ENCODE data around the gene CABLES1. TPM values are rescaled to one million over a fixed set of nuclear protein-coding genes. Genes with fewer than 3 reads are reported as not detected.

The CABLES1 gene
- polyA plus RNA-seq, 1 of the 3 experiments (the other 2 are of a cell fraction) = 2.2 TPM

- WGBS (ENCODE audit: low lambda C conversion rate) = 100% methylated on average over 1 of the region's 7 CpGs
Measured at GRCh38 chr18:23169673-23170044, 34.4 kb downstream of the CABLES1 start.

GRCh38 chr18:23170137-23170536 lies 34.9 kb downstream of the CABLES1 start:
- Histone ChIP-seq H3K9me3 (no peaks in the 10 kb centered on the region), H4K20me1 (ENCODE audit: insufficient read depth) (no peaks in the 10 kb centered on the region), H3K4me3 (ENCODE audit: low read depth in 2 of 2, low read length in 1 of 2) (no peak overlapping the region), H3K4me2 (no peak overlapping the region), H2AFZ (ENCODE audit: low read depth) (no peak overlapping the region), H3K4me1 (ENCODE audit: control insufficient read depth in 1 of 2, insufficient read depth in 2 of 2, low read depth in 1 of 2, low read length in 1 of 2) (peaks cover 0 to 11% of the 10 kb centered on the region in 2 experiments; a peak in 1 of 4 replicates), H3K27me3 (ENCODE audit: insufficient read depth) (no peaks in the 10 kb centered on the region), H3F3A (replicated peaks; ENCODE audit: insufficient read depth) (no peaks in the 10 kb centered on the region), H3K27ac (ENCODE audit: low read depth in 2 of 2, low read length in 1 of 2) (no peak overlapping the region), H3K36me3 (replicated peaks in 1 of 2; ENCODE audit: control insufficient read depth in 1 of 2, insufficient read depth in 2 of 2, low read length in 1 of 2) (no peaks in the 10 kb centered on the region), H3K79me2 (ENCODE audit: insufficient read depth) (peaks cover 31% of the 10 kb centered on the region; the same call in 1 of the 2 replicates), H3K9ac (no peak overlapping the region), H3K9me2 (no peaks in the 10 kb centered on the region)
- DNase-seq = no peak
- TF ChIP-seq GATA2 (CRISPR knock-in tag; IDR thresholded peaks at IDR 0.05) (no peak), YY1 (IDR thresholded peaks at IDR 0.05; ENCODE audit: low read depth) (no peak), TAF1 (IDR thresholded peaks at IDR 0.05; ENCODE audit: borderline replicate concordance, low read depth, low read length) (no peak), ELF1 (IDR thresholded peaks at IDR 0.05) (no peak), IRF3 (IDR thresholded peaks at IDR 0.05; ENCODE audit: low read depth, low read length) (no peak), FOSL2 (IDR thresholded peaks at IDR 0.05; ENCODE audit: borderline replicate concordance, low read depth) (no peak)
- ChIA-PET POLR2A (no interaction called here), CTCF (no interaction called here)
- 98% methylated on average over 7 of the region's 7 CpGs for WGBS (ENCODE audit: low lambda C conversion rate)

More at GRCh38 chr18:23169673-23170044, 34.4 kb downstream of the CABLES1 start:
- H3K9me2 ChIP-seq = no peaks in the 10 kb centered on the region
- CTCF ChIA-PET = no interaction called here
- no peak for DNase-seq
- H3K27ac ChIP-seq (ENCODE audit: low read depth in 2 of 2, low read length in 1 of 2) = no peak overlapping the region
- POLR2A ChIA-PET = no interaction called here
- no peak overlapping the region for H3K9ac ChIP-seq
- no peak overlapping the region for H3K4me3 ChIP-seq (ENCODE audit: low read depth in 2 of 2, low read length in 1 of 2)
- H4K20me1 ChIP-seq (ENCODE audit: insufficient read depth) = no peaks in the 10 kb centered on the region
- no peaks in the 10 kb centered on the region for H3F3A ChIP-seq (replicated peaks; ENCODE audit: insufficient read depth)
- no peaks in the 10 kb centered on the region for H3K27me3 ChIP-seq (ENCODE audit: insufficient read depth)
- H3K9me3 ChIP-seq = no peaks in the 10 kb centered on the region
- peaks cover 31% of the 10 kb centered on the region; the same call in 1 of the 2 replicates for H3K79me2 ChIP-seq (ENCODE audit: insufficient read depth)
- peaks cover 0 to 11% of the 10 kb centered on the region in 2 experiments; a peak in 1 of 4 replicates for H3K4me1 ChIP-seq (ENCODE audit: control insufficient read depth in 1 of 2, insufficient read depth in 2 of 2, low read depth in 1 of 2, low read length in 1 of 2)
- TF ChIP-seq MAX (IDR thresholded peaks at IDR 0.05; ENCODE audit: low read depth) (no peak), GATA2 (CRISPR knock-in tag; IDR thresholded peaks at IDR 0.05) (no peak), TAF1 (IDR thresholded peaks at IDR 0.05; ENCODE audit: borderline replicate concordance, low read depth, low read length) (no peak), MEF2A (IDR thresholded peaks at IDR 0.05; ENCODE audit: borderline replicate concordance, low read depth) (no peak), NFIC (IDR thresholded peaks at IDR 0.05; ENCODE audit: borderline replicate concordance) (no peak), PBX3 (IDR thresholded peaks at IDR 0.05) (no peak), FOXM1 (IDR thresholded peaks at IDR 0.05; ENCODE audit: low read depth) (no peak), TCF12 (IDR thresholded peaks at IDR 0.05) (no peak), CHD2 (IDR thresholded peaks at IDR 0.05; ENCODE audit: low read length, partially characterized antibody) (no peak), USF2 (IDR thresholded peaks at IDR 0.05; ENCODE audit: borderline replicate concordance, low read depth, low read length) (no peak), RAD21 (IDR thresholded peaks at IDR 0.05; ENCODE audit: low read length) (no peak), RXRA (IDR thresholded peaks at IDR 0.05; ENCODE audit: borderline replicate concordance, low read depth) (no peak), EZH2phosphoT487 (IDR thresholded peaks at IDR 0.05; ENCODE audit: borderline replicate concordance, low read depth) (no peak), FOSL2 (IDR thresholded peaks at IDR 0.05; ENCODE audit: borderline replicate concordance, low read depth) (no peak), ELF1 (IDR thresholded peaks at IDR 0.05) (no peak), RCOR1 (IDR thresholded peaks at IDR 0.05; ENCODE audit: low read length) (no peak), GABPA (IDR thresholded peaks at IDR 0.05; ENCODE audit: low read depth) (no peak)
- H2AFZ ChIP-seq (ENCODE audit: low read depth) = no peak overlapping the region
- H3K36me3 ChIP-seq (replicated peaks in 1 of 2; ENCODE audit: control insufficient read depth in 1 of 2, insufficient read depth in 2 of 2, low read length in 1 of 2) = no peaks in the 10 kb centered on the region
- H3K4me2 ChIP-seq = no peak overlapping the region
